Activated CD4-positive, alpha-beta T cell treated with anti-CD3 and anti-CD28 coated beads, Interleukin-2, amount 50 U/mL, for 4 hours (primary cell): Measurements from ENCODE around the gene PPHLN1.
A peak's percentile ranks its signal among the peaks of the same experiment; 100 is the strongest.

Experiments
- DNase-seq, 2 experiments: peaks; one replicate each; pipeline ENCODE4 v3.0.0-alpha.2; 2020

Gene PPHLN1

GRCh38 chr12:42444192-42444943, 118.4 kb downstream of the PPHLN1 start:
- DNase-seq, result no peak

- no peak for DNase-seq
Observed at GRCh38 chr12:42445891-42446290, 119.9 kb downstream of the PPHLN1 start.

- DNase-seq, result no peak
Observed at GRCh38 chr12:42446761-42447160, 120.8 kb downstream of the PPHLN1 start.

- DNase-seq, result no peak
Observed at GRCh38 chr12:42447371-42447786, 121.4 kb downstream of the PPHLN1 start.

- DNase-seq, result no peak
Observed at GRCh38 chr12:42448841-42449240, 122.9 kb downstream of the PPHLN1 start.

- no peak for DNase-seq
Observed at GRCh38 chr12:42450248-42450647, 124.3 kb downstream of the PPHLN1 start.

- no peak for DNase-seq
Observed at GRCh38 chr12:42458575-42458974, 132.6 kb downstream of the PPHLN1 start.

- no peak for DNase-seq
Observed at GRCh38 chr12:42459336-42459847, 133.4 kb downstream of the PPHLN1 start.

- no peak for DNase-seq
Observed at GRCh38 chr12:42462486-42462885, 136.5 kb downstream of the PPHLN1 start.

- DNase-seq, result no peak
Observed at GRCh38 chr12:42463671-42464070, 137.7 kb downstream of the PPHLN1 start.

- DNase-seq, result no peak
Observed at GRCh38 chr12:42468341-42468821, 142.4 kb downstream of the PPHLN1 start.

- DNase-seq, result no peak
Observed at GRCh38 chr12:42468921-42469320, 143.0 kb downstream of the PPHLN1 start.

- DNase-seq, result no peak
Observed at GRCh38 chr12:42469355-42470175, 143.6 kb downstream of the PPHLN1 start.

GRCh38 chr12:42472376-42472775, 146.4 kb downstream of the PPHLN1 start:
- no peak for DNase-seq

GRCh38 chr12:42473130-42473529, 147.2 kb downstream of the PPHLN1 start:
- no peak for DNase-seq

GRCh38 chr12:42473561-42473960, 147.6 kb downstream of the PPHLN1 start:
- no peak for DNase-seq

- DNase-seq, result no peak
Observed at GRCh38 chr12:42474391-42474790, 148.4 kb downstream of the PPHLN1 start.

- no peak for DNase-seq
Observed at GRCh38 chr12:42475106-42475505, 149.1 kb downstream of the PPHLN1 start.

- DNase-seq, result no peak
Observed at GRCh38 chr12:42477941-42478340, 152.0 kb downstream of the PPHLN1 start.

GRCh38 chr12:42481368-42481767, 155.4 kb downstream of the PPHLN1 start:
- no peak for DNase-seq

GRCh38 chr12:42482041-42482747, 156.2 kb downstream of the PPHLN1 start:
- no peak for DNase-seq

- DNase-seq, result peak; percentile 6 to 15
Observed at GRCh38 chr12:42482748-42483520, 157.0 kb downstream of the PPHLN1 start.

- DNase-seq, result peak; percentile 6 to 15
Observed at GRCh38 chr12:42483521-42483790, 157.5 kb downstream of the PPHLN1 start.
